SH-SY5Y (cell line): ENCODE results near the gene LRP1.

Experiments
- GATA2 ChIP-seq: IDR thresholded peaks from 2 replicates; pipeline ENCODE4 v1.6.1; 2011; ENCODE audit warnings: mild to moderate bottlenecking, low read depth, low read length
- GATA3 ChIP-seq: IDR thresholded peaks from 2 replicates; pipeline ENCODE4 v1.6.1; 2011; ENCODE audit warnings: low read depth, mild to moderate bottlenecking, low read length, moderate library complexity

GRCh38 chr12:57123813-57124212, 4.5 kb upstream of the LRP1 start:
- TF ChIP-seq GATA2: no peak
- TF ChIP-seq GATA3: no peak
